HG03066 (cell line): Measurements from ENCODE around the gene CNTN4.

Experiments used
- ATAC-seq: cut with Tn5 transposase; IDR thresholded peaks from one replicate; pipeline ENCODE4 v1.9.1; 2021; ENCODE audit warnings: low read depth; ENCODE audit not compliant: unreplicated experiment

CNTN4 gene

GRCh38 chr3:2656806-2657777 is 558.4 kb downstream of the CNTN4 start:
- no peak for ATAC-seq

- no peak for ATAC-seq
Observed at GRCh38 chr3:2657971-2658370, 559.3 kb downstream of the CNTN4 start.

- ATAC-seq: no peak
Observed at GRCh38 chr3:2659896-2660295, 561.2 kb downstream of the CNTN4 start.

- no peak for ATAC-seq
Observed at GRCh38 chr3:2661078-2661477, 562.4 kb downstream of the CNTN4 start.

- no peak for ATAC-seq
Observed at GRCh38 chr3:2677501-2677900, 578.8 kb downstream of the CNTN4 start.

GRCh38 chr3:2680236-2680635 is 581.6 kb downstream of the CNTN4 start:
- no peak for ATAC-seq

GRCh38 chr3:2684046-2684445 is 585.4 kb downstream of the CNTN4 start:
- no peak for ATAC-seq

- no peak for ATAC-seq
Observed at GRCh38 chr3:2686816-2687502, 588.3 kb downstream of the CNTN4 start.

- no peak for ATAC-seq
Observed at GRCh38 chr3:2697589-2697988, 598.9 kb downstream of the CNTN4 start.

- no peak for ATAC-seq
Observed at GRCh38 chr3:2701471-2701870, 602.8 kb downstream of the CNTN4 start.

- ATAC-seq: no peak
Observed at GRCh38 chr3:2706144-2706835, 607.6 kb downstream of the CNTN4 start.

GRCh38 chr3:2706836-2707210 is 608.2 kb downstream of the CNTN4 start:
- no peak for ATAC-seq

GRCh38 chr3:2711081-2711480 is 612.4 kb downstream of the CNTN4 start:
- no peak for ATAC-seq

GRCh38 chr3:2713923-2714322 is 615.3 kb downstream of the CNTN4 start:
- ATAC-seq: no peak

GRCh38 chr3:2714834-2715233 is 616.2 kb downstream of the CNTN4 start:
- ATAC-seq: no peak

GRCh38 chr3:2727101-2727500 is 628.4 kb downstream of the CNTN4 start:
- ATAC-seq: no peak

GRCh38 chr3:2727610-2728318 is 629.1 kb downstream of the CNTN4 start:
- no peak for ATAC-seq

- no peak for ATAC-seq
Observed at GRCh38 chr3:2731843-2732242, 633.2 kb downstream of the CNTN4 start.

GRCh38 chr3:2735392-2735894 is 636.8 kb downstream of the CNTN4 start:
- no peak for ATAC-seq

GRCh38 chr3:2741516-2741915 is 642.9 kb downstream of the CNTN4 start:
- no peak for ATAC-seq
